A549 (cell line): ENCODE results near the gene CASK.

Source experiments
- CTCF ChIP-seq: fragments of >200 bp; sonication (Bioruptor Twin); formaldehyde crosslinking; IDR thresholded peaks from 3 replicates; pipeline ENCODE4 v1.5.1; 2016
- EP300 ChIP-seq, 2 experiments: fragments of >200 bp; sonication (Bioruptor Twin); formaldehyde crosslinking; IDR thresholded peaks; 2 replicates in 1 of 2; 3 replicates in 1 of 2; pipeline ENCODE4 v1.6.1; 2016 to 2017
- HDAC2 ChIP-seq: fragments of 200-600 bp; sonication (generic); IDR thresholded peaks from 2 replicates; pipeline ENCODE4 v1.6.1; 2016
- HES2 ChIP-seq: fragments of >200 bp; sonication (Bioruptor Twin); formaldehyde crosslinking; IDR thresholded peaks from 2 replicates; pipeline ENCODE4 v1.6.1; 2016
- NR3C1 ChIP-seq: fragments of >200 bp; sonication (Bioruptor Twin); formaldehyde crosslinking; IDR thresholded peaks from 3 replicates; pipeline ENCODE4 v1.6.1; 2017
- PBX3 ChIP-seq: IDR thresholded peaks from 2 replicates; pipeline ENCODE4 v1.6.1; 2012
- POLR2A ChIP-seq: IDR thresholded peaks from 2 replicates; pipeline ENCODE4 v1.6.1; 2012; ENCODE audit warnings: mild to moderate bottlenecking, low read length
- ZFP36 ChIP-seq: fragments of 450-650 bp; IDR thresholded peaks from 2 replicates; pipeline ENCODE4 v1.6.1; 2014; ENCODE audit warnings: borderline replicate concordance; ENCODE audit not compliant: partially characterized antibody

GRCh38 chrX:41875142-41875541, 48.2 kb downstream of the CASK start:
- no peak for TF ChIP-seq NR3C1
- TF ChIP-seq POLR2A, result no peak
- no peak for TF ChIP-seq PBX3
- TF ChIP-seq EP300 (IDR thresholded peaks at IDR 0.05), result no peak
- TF ChIP-seq CTCF, result no peak
- TF ChIP-seq HES2, result no peak
- TF ChIP-seq ZFP36, result no peak
- no peak for TF ChIP-seq HDAC2
